ENCODE measurements around the gene NR2F1-AS1. TPM values are rescaled to one million over a fixed set of nuclear protein-coding genes. Genes with fewer than 3 reads are reported as not detected.

NR2F1-AS1 gene
- total RNA-seq, 1 donor from 2014 or later: not detected

- ATAC-seq (ENCODE audit: low read depth): no peak
- TF ChIP-seq CTCF (IDR thresholded peaks at IDR 0.05): no peak
- intact Hi-C loops (cut with micrococcal nuclease): no loop called here
Measured at GRCh38 chr5:93578813-93579691, 2.0 kb downstream of the NR2F1-AS1 start.

GRCh38 chr5:93577854-93578812 is 2.9 kb downstream of the NR2F1-AS1 start:
- intact Hi-C loops (cut with micrococcal nuclease): no loop called here
- ChIA-PET CTCF (no interaction called here), POLR2A (no interaction called here)
- H3K9me3 Mint-ChIP-seq: no peaks in the 10 kb centered on the region
- peaks cover 23% of the 10 kb centered on the region for H3K4me1 Mint-ChIP-seq
- TF ChIP-seq CTCF (IDR thresholded peaks at IDR 0.05): no peak
- H3K27ac Mint-ChIP-seq: no peak overlapping the region
- ATAC-seq (ENCODE audit: low read depth) (no peak), DNase-seq (no peak)
- no peaks in the 10 kb centered on the region for H3K36me3 Mint-ChIP-seq (ENCODE audit: low read depth)
- peaks cover 62% of the 10 kb centered on the region for H3K27me3 Mint-ChIP-seq
- no peak overlapping the region for H3K4me3 Mint-ChIP-seq

More at GRCh38 chr5:93578813-93579691, 2.0 kb downstream of the NR2F1-AS1 start:
- ChIA-PET POLR2A (no interaction called here), CTCF (no interaction called here)
- Mint-ChIP-seq H3K27ac (no peak overlapping the region), H3K9me3 (no peaks in the 10 kb centered on the region), H3K4me3 (peak overlapping the region; percentile 32), H3K4me1 (peaks cover 23% of the 10 kb centered on the region), H3K36me3 (ENCODE audit: low read depth) (no peaks in the 10 kb centered on the region), H3K27me3 (peaks cover 52% of the 10 kb centered on the region)
- DNase-seq: no peak

DNA sequence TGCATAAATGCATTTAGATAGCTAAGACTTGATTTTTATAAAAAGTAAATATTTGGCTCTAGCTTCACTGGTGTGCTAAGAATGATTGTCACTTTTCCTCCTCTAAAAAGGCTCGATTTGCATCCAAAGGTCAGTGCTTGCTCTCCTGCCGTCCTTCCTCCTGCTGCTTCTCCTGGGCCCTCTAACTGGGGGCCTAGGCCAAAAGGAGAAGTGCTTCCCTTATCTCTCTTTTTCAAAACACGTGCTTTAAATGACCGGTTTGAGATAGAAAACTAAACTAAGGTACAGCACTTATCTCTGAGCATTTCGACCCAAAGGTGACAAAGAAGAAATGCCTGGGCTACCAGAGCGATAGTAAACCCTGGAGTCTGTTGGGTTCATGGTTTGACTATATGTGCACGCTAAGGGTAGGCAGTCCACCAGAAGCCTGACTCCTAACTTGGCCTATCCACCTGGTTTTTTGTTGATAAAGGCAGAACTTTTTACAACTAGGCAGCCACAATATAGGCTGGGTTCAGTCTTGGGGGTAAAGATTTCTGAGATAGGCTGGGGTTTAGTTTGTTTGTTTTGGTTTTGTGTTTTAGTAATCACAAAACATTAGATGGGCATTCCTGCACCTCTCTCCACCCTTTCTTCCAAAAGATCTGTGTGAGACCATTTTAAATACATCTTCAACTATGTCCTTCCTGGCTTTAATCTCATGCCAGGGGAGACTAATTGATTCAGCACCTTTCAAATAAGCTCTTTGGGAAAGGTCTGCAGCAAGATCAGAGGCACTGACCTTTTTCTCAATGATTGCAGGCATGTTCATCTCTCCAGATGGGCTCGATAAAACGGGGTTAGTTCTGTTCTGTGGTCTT is 3.8 kb downstream of the NR2F1-AS1 start:
- no peak for TF ChIP-seq CTCF (IDR thresholded peaks at IDR 0.05)
- ChIA-PET CTCF (no interaction called here), POLR2A (no interaction called here)
- no peak for DNase-seq
- Mint-ChIP-seq H3K4me3 (no peak overlapping the region), H3K27me3 (peaks cover 68% of the 10 kb centered on the region), H3K9me3 (no peaks in the 10 kb centered on the region), H3K36me3 (ENCODE audit: low read depth) (no peaks in the 10 kb centered on the region), H3K27ac (no peak overlapping the region), H3K4me1 (peaks cover 23% of the 10 kb centered on the region)
- ATAC-seq (ENCODE audit: low read depth): no peak
- intact Hi-C loops (cut with micrococcal nuclease): no loop called here

GRCh38 chr5:93575461-93576414 is 5.3 kb downstream of the NR2F1-AS1 start:
- ATAC-seq (ENCODE audit: low read depth) (no peak), DNase-seq (no peak)
- intact Hi-C loops (cut with micrococcal nuclease): no loop called here
- ChIA-PET CTCF (no interaction called here), POLR2A (no interaction called here)
- H3K27ac Mint-ChIP-seq: no peak overlapping the region
- H3K36me3 Mint-ChIP-seq (ENCODE audit: low read depth): no peaks in the 10 kb centered on the region
- H3K4me3 Mint-ChIP-seq: no peak overlapping the region
- H3K9me3 Mint-ChIP-seq: no peaks in the 10 kb centered on the region
- H3K4me1 Mint-ChIP-seq: peaks cover 31% of the 10 kb centered on the region
- peaks cover 78% of the 10 kb centered on the region for H3K27me3 Mint-ChIP-seq
- no peak for TF ChIP-seq CTCF (IDR thresholded peaks at IDR 0.05)

Measured in activated B cell treated with CpG ODN at 0.5 μM for 24 hours (primary cell).